ENCODE data around the gene RANBP10.

The RANBP10 gene

GRCh38 chr16:67822511-67822910 lies 16.2 kb upstream of the RANBP10 start:
- Histone ChIP-seq H3K36me3 (peaks cover 9% of the 10 kb centered on the region; the same call in 1 of the 2 replicates), H3K4me3 (ENCODE audit: low read depth, low read length) (no peak overlapping the region), H3K27ac (no peak overlapping the region), H3K9me3 (ENCODE audit: severe bottlenecking) (no peaks in the 10 kb centered on the region), H3K27me3 (ENCODE audit: insufficient read depth, low read depth, severe bottlenecking) (no peaks in the 10 kb centered on the region)
- no peak for TF ChIP-seq CTCF (IDR thresholded peaks at IDR 0.05; ENCODE audit: low read depth, low read length)
- no peak for DNase-seq

DNA sequence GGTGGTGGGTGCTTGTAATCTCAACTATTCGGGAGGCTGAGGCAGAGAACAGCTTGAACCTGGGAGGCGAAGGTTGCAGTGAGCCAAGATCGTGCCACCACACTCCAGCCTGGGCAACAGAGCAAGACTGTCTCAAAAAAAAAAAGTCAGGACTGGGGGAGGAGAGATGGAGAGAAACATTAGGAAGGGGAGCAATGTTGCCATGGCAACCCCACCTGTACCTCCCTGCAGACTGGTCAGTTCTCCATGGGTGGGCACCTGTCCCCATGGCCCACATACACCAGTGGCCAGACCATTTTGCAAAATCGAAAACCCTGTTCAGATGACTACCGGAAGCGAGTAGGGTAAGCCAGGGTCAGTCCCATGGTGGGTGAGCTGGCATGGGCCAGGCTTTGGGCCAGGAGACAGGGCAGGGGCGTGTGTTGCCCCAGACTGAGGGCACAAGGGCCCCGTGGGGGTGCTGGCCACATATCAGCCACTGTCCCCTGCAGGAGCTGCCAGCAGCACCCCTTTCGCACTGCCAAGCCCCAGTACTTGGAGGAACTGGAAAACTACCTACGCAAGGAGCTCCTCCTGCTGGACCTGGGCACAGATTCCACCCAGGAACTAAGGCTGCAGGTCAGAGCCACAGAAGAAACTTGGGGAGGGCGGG lies 14.4 kb upstream of the RANBP10 start:
- H3K27me3 ChIP-seq (ENCODE audit: insufficient read depth, low read depth, severe bottlenecking), result no peaks in the 10 kb centered on the region
- H3K27ac ChIP-seq, result no peak overlapping the region
- no peak overlapping the region for H3K4me3 ChIP-seq (ENCODE audit: low read depth, low read length)
- no peaks in the 10 kb centered on the region for H3K9me3 ChIP-seq (ENCODE audit: severe bottlenecking)
- H3K36me3 ChIP-seq, result no peaks in the 10 kb centered on the region
- DNase-seq, result no peak
- no peak for TF ChIP-seq CTCF (IDR thresholded peaks at IDR 0.05; ENCODE audit: low read depth, low read length)

DNA sequence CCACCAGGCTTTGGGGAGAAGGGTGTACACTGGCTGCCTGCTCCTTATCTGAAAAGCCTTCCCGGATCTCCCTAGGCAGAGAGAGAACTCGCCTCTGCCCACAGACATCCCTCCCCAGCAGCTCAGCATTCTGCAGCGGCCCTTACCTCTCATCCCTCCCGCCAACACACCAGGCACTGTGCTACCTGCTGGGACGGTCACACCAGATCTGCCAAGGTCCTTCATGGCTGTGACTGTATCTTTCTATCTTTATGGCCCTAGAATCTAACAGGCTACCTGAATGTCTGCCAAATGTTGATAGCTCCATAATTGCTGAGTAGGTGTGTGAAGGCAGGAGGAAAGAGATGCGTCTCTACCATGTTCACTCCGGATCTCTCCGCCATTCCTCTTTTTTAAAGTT lies 8.2 kb upstream of the RANBP10 start:
- Histone ChIP-seq H3K27ac (no peak overlapping the region), H3K4me3 (ENCODE audit: low read depth, low read length) (no peak overlapping the region), H3K27me3 (ENCODE audit: insufficient read depth, low read depth, severe bottlenecking) (no peaks in the 10 kb centered on the region), H3K9me3 (ENCODE audit: severe bottlenecking) (no peaks in the 10 kb centered on the region), H3K36me3 (no peaks in the 10 kb centered on the region)
- TF ChIP-seq CTCF (IDR thresholded peaks at IDR 0.05; ENCODE audit: low read depth, low read length), result no peak
- no peak for DNase-seq

DNA sequence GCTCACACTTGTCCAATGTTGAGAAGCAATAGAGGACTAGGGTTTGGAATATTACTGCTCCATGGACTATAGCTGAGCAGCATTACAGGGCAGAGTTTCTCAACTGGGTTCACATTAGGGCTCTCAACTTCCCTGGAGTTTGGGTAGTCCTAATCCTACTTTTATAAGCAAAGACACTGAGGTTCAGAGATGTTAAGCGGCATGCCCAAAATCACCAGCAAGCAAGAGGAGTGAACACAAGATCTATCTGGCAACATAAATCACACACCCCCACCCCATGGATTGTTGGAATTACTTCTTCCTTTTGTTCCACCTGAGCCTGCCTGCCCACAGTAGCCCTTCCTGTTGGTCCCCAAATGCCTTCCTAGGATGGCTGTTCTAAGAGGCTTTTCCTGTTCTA lies 5.5 kb upstream of the RANBP10 start:
- no peaks in the 10 kb centered on the region for H3K36me3 ChIP-seq
- no peak for DNase-seq
- no peak overlapping the region for H3K27ac ChIP-seq
- TF ChIP-seq CTCF (IDR thresholded peaks at IDR 0.05; ENCODE audit: low read depth, low read length), result no peak
- H3K27me3 ChIP-seq (ENCODE audit: insufficient read depth, low read depth, severe bottlenecking), result no peaks in the 10 kb centered on the region
- H3K4me3 ChIP-seq (ENCODE audit: low read depth, low read length), result no peak overlapping the region
- H3K9me3 ChIP-seq (ENCODE audit: severe bottlenecking), result no peaks in the 10 kb centered on the region

- Histone ChIP-seq H3K27me3 (ENCODE audit: insufficient read depth, low read depth, severe bottlenecking) (no peaks in the 10 kb centered on the region), H3K9me3 (ENCODE audit: severe bottlenecking) (no peaks in the 10 kb centered on the region), H3K4me3 (ENCODE audit: low read depth, low read length) (peak overlapping the region; percentile 82), H3K27ac (peak overlapping the region; percentile 69; the same call in 1 of the 2 replicates), H3K36me3 (peaks cover 26% of the 10 kb centered on the region)
- DNase-seq, result no peak
- TF ChIP-seq CTCF (IDR thresholded peaks at IDR 0.05; ENCODE audit: low read depth, low read length), result peak; percentile 24; the same call in 1 of the 2 replicates
Measured at GRCh38 chr16:67807148-67807682, 855 bp upstream of the RANBP10 start.

All from WERI-Rb-1 (cell line).